Gastrocnemius medialis (tissue), 4 donors: ENCODE data around the gene BMI1.

Source experiments
- CTCF ChIP-seq, 5 experiments: fragments of 450-650 bp in 3 of 5; fragments of 200-600 bp in 2 of 5; sonication (generic) in 2 of 5; IDR thresholded peaks in 4 of 5; conservative IDR thresholded peaks in 1 of 5; 1 replicate in 4 of 5; 2 replicates in 1 of 5; pipeline ENCODE4 v1.5.1; 2016 to 2019; ENCODE audit warnings: antibody characterized with exemption in 5 of 5, mild to moderate bottlenecking in 3 of 5, moderate library complexity in 3 of 5
- POLR2A ChIP-seq, 2 donors: fragments of 450-650 bp; IDR thresholded peaks; one replicate each; pipeline ENCODE4 v1.6.1; 2017; ENCODE audit warnings: antibody characterized with exemption in 2 of 2, mild to moderate bottlenecking in 2 of 2, moderate library complexity in 2 of 2

- TF ChIP-seq CTCF (IDR thresholded peaks at IDR 0.05 in 4 of 5, conservative IDR thresholded peaks at IDR 0.05 in 1 of 5) (peak in 1 of 5 experiments; percentile 7), POLR2A (IDR thresholded peaks at IDR 0.05) (peak; percentile 41 to 46)
These were observed 19.7 kb downstream of the BMI1 start for GRCh38 chr10:22340329-22341189.
